CMK (cell line): ENCODE results near the gene ITIH1.

Experiments
- DNase-seq: peaks from one replicate; pipeline ENCODE4 v3.0.0-alpha.2; 2010; ENCODE audit warnings: low read depth

Gene ITIH1

GRCh38 chr3:52839268-52839575, 61.8 kb downstream of the ITIH1 start:
- no peak for DNase-seq

- DNase-seq: no peak
These were observed 62.6 kb downstream of the ITIH1 start for GRCh38 chr3:52839892-52840545.

GRCh38 chr3:52841211-52841980, 64.0 kb downstream of the ITIH1 start:
- DNase-seq: no peak
